ENCODE data around the gene CPE. TPM values are rescaled to one million over a fixed set of nuclear protein-coding genes. Genes with fewer than 3 reads are reported as not detected.
A peak's percentile ranks its signal among the peaks of the same experiment; 100 is the strongest.

Gene CPE
- polyA plus RNA-seq, 1 donor (not counting 4 experiments of a cell fraction or from before 2014, with no cell fraction given), result 1.9 TPM

GRCh38 chr4:165439981-165440380 is 61.2 kb downstream of the CPE start:
- H3K4me3 ChIP-seq (ENCODE audit: control insufficient read depth in 2 of 3, extremely low read depth in 1 of 3, insufficient read depth in 2 of 3, low read depth in 1 of 3, low read length in 3 of 3), result no peak overlapping the region
- H3K9ac ChIP-seq (ENCODE audit: control insufficient read depth, extremely low read depth, insufficient read depth, low read length), result no peak overlapping the region
- DNase-seq (ENCODE audit: low read depth, low spot score) (no peak), FAIRE-seq (no peak)
- H4K20me1 ChIP-seq (ENCODE audit: control insufficient read depth, extremely low read depth, insufficient read depth, low read length), result no peaks in the 10 kb centered on the region
- H3K27me3 ChIP-seq (ENCODE audit: control insufficient read depth, extremely low read depth, insufficient read depth, low read length), result peaks cover 8% of the 10 kb centered on the region
- no peak overlapping the region for H2AFZ ChIP-seq (ENCODE audit: control insufficient read depth, low read length)
- dilution Hi-C loops (cut with MboI; ENCODE audit: extremely low pct_ligation_motif_present, low sequenced_read_pairs), result no loop called here
- no peaks in the 10 kb centered on the region for H3K9me1 ChIP-seq (ENCODE audit: control insufficient read depth, extremely low read depth, insufficient read depth, low read length)
- no peaks in the 10 kb centered on the region for H3K9me3 ChIP-seq (ENCODE audit: control insufficient read depth, low read depth, low read length)
- no peak overlapping the region for H3K27ac ChIP-seq (ENCODE audit: control insufficient read depth, insufficient read depth, low read length)
- no peaks in the 10 kb centered on the region for H3K36me3 ChIP-seq (ENCODE audit: control insufficient read depth in 2 of 2, extremely low read depth in 1 of 2, insufficient read depth in 2 of 2, low read length in 2 of 2)
- H3K79me2 ChIP-seq (ENCODE audit: control insufficient read depth, insufficient read depth, low read length), result no peaks in the 10 kb centered on the region
- no peak for TF ChIP-seq EZH2 (IDR thresholded peaks at IDR 0.05; ENCODE audit: low read length)
- no peak for TF ChIP-seq CTCF (optimal IDR thresholded peaks at IDR 0.05 in 1 of 3, IDR thresholded peaks at IDR 0.05 in 1 of 3, conservative IDR thresholded peaks at IDR 0.05 in 1 of 3; ENCODE audit: extremely low read depth in 1 of 3, insufficient read depth in 2 of 3, low read length in 3 of 3)
- H3K4me2 ChIP-seq (ENCODE audit: control insufficient read depth, extremely low read depth, insufficient read depth, low read depth, low read length), result peak overlapping the region; percentile 60
- H3K4me1 ChIP-seq (ENCODE audit: control insufficient read depth, extremely low read depth, insufficient read depth, low read length), result peaks cover 8% of the 10 kb centered on the region

- Histone ChIP-seq H3K27ac (ENCODE audit: control insufficient read depth, insufficient read depth, low read length) (no peak overlapping the region), H2AFZ (ENCODE audit: control insufficient read depth, low read length) (no peak overlapping the region), H3K9me1 (ENCODE audit: control insufficient read depth, extremely low read depth, insufficient read depth, low read length) (no peaks in the 10 kb centered on the region), H3K27me3 (ENCODE audit: control insufficient read depth, extremely low read depth, insufficient read depth, low read length) (peaks cover 8% of the 10 kb centered on the region), H3K9me3 (ENCODE audit: control insufficient read depth, low read depth, low read length) (no peaks in the 10 kb centered on the region), H3K79me2 (ENCODE audit: control insufficient read depth, insufficient read depth, low read length) (no peaks in the 10 kb centered on the region), H3K36me3 (ENCODE audit: control insufficient read depth in 2 of 2, extremely low read depth in 1 of 2, insufficient read depth in 2 of 2, low read length in 2 of 2) (no peaks in the 10 kb centered on the region), H3K4me1 (ENCODE audit: control insufficient read depth, extremely low read depth, insufficient read depth, low read length) (peaks cover 8% of the 10 kb centered on the region), H3K4me2 (ENCODE audit: control insufficient read depth, extremely low read depth, insufficient read depth, low read depth, low read length) (peak overlapping the region; percentile 60), H3K9ac (ENCODE audit: control insufficient read depth, extremely low read depth, insufficient read depth, low read length) (no peak overlapping the region), H3K4me3 (ENCODE audit: control insufficient read depth in 2 of 3, extremely low read depth in 1 of 3, insufficient read depth in 2 of 3, low read depth in 1 of 3, low read length in 3 of 3) (no peak overlapping the region), H4K20me1 (ENCODE audit: control insufficient read depth, extremely low read depth, insufficient read depth, low read length) (no peaks in the 10 kb centered on the region)
- dilution Hi-C loops (cut with MboI; ENCODE audit: extremely low pct_ligation_motif_present, low sequenced_read_pairs), result no loop called here
- no peak for TF ChIP-seq CTCF (optimal IDR thresholded peaks at IDR 0.05 in 1 of 3, IDR thresholded peaks at IDR 0.05 in 1 of 3, conservative IDR thresholded peaks at IDR 0.05 in 1 of 3; ENCODE audit: extremely low read depth in 1 of 3, insufficient read depth in 2 of 3, low read length in 3 of 3)
- TF ChIP-seq EZH2 (IDR thresholded peaks at IDR 0.05; ENCODE audit: low read length), result no peak
- FAIRE-seq (no peak), DNase-seq (ENCODE audit: low read depth, low spot score) (no peak)
Observed at GRCh38 chr4:165440415-165441158, 61.8 kb downstream of the CPE start.

Measured in keratinocyte (primary cell).